ENCODE data around the gene SZRD1. TPM values are rescaled to one million over a fixed set of nuclear protein-coding genes. Genes with fewer than 3 reads are reported as not detected.
A peak's percentile ranks its signal among the peaks of the same experiment; 100 is the strongest.

Gene SZRD1
- total RNA-seq, 1 experiment from 2014 or later = 113 TPM

- H3K27me3 Mint-ChIP-seq (ENCODE audit: low read depth) = no peaks in the 10 kb centered on the region
- no peak for TF ChIP-seq NFE2L1 (CRISPR knock-in tag; IDR thresholded peaks at IDR 0.05)
- TF ChIP-seq NR1H2 (CRISPR knock-in tag; IDR thresholded peaks at IDR 0.05) = no peak
- no peak for TF ChIP-seq FOXP1 (CRISPR knock-in tag; IDR thresholded peaks at IDR 0.05; ENCODE audit: borderline replicate concordance)
- TF ChIP-seq ELF4 (CRISPR knock-in tag; IDR thresholded peaks at IDR 0.05; ENCODE audit: low read depth) = no peak
- no peak for TF ChIP-seq CREB1 (CRISPR knock-in tag; IDR thresholded peaks at IDR 0.05)
- TF ChIP-seq, protein P1, sequence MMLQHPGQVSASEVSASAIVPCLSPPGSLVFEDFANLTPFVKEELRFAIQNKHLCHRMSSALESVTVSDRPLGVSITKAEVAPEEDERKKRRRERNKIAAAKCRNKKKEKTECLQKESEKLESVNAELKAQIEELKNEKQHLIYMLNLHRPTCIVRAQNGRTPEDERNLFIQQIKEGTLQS (CRISPR knock-in tag; conservative IDR thresholded peaks at IDR 0.05) = no peak
- no peak for TF ChIP-seq GRHL2 (CRISPR knock-in tag; IDR thresholded peaks at IDR 0.05; ENCODE audit: insufficient replicate concordance, severe bottlenecking)
- TF ChIP-seq NR3C1 (CRISPR knock-in tag; conservative IDR thresholded peaks at IDR 0.05; ENCODE audit: low read depth) = no peak
- TF ChIP-seq NFYB (CRISPR knock-in tag; conservative IDR thresholded peaks at IDR 0.05; ENCODE audit: low read depth) = no peak
- TF ChIP-seq E2F1 (CRISPR knock-in tag; IDR thresholded peaks at IDR 0.05) = no peak
- no peak for TF ChIP-seq CREM (CRISPR knock-in tag; IDR thresholded peaks at IDR 0.05)
- TF ChIP-seq, protein P2, sequence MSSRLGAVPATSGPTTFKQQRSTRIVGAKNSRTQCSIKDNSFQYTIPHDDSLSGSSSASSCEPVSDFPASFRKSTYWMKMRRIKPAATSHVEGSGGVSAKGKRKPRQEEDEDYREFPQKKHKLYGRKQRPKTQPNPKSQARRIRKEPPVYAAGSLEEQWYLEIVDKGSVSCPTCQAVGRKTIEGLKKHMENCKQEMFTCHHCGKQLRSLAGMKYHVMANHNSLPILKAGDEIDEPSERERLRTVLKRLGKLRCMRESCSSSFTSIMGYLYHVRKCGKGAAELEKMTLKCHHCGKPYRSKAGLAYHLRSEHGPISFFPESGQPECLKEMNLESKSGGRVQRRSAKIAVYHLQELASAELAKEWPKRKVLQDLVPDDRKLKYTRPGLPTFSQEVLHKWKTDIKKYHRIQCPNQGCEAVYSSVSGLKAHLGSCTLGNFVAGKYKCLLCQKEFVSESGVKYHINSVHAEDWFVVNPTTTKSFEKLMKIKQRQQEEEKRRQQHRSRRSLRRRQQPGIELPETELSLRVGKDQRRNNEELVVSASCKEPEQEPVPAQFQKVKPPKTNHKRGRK (CRISPR knock-in tag; IDR thresholded peaks at IDR 0.05; ENCODE audit: borderline replicate concordance) = no peak
- no peak for TF ChIP-seq FOXJ3 (CRISPR knock-in tag; IDR thresholded peaks at IDR 0.05; ENCODE audit: borderline replicate concordance)
- no peak for TF ChIP-seq OVOL2 (CRISPR knock-in tag; IDR thresholded peaks at IDR 0.05; ENCODE audit: borderline replicate concordance)
- TF ChIP-seq GTF2I (CRISPR knock-in tag; conservative IDR thresholded peaks at IDR 0.05) = no peak
- TF ChIP-seq, protein P3, sequence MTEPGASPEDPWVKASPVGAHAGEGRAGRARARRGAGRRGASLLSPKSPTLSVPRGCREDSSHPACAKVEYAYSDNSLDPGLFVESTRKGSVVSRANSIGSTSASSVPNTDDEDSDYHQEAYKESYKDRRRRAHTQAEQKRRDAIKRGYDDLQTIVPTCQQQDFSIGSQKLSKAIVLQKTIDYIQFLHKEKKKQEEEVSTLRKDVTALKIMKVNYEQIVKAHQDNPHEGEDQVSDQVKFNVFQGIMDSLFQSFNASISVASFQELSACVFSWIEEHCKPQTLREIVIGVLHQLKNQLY (CRISPR knock-in tag; IDR thresholded peaks at IDR 0.05) = no peak
- TF ChIP-seq, protein P4, sequence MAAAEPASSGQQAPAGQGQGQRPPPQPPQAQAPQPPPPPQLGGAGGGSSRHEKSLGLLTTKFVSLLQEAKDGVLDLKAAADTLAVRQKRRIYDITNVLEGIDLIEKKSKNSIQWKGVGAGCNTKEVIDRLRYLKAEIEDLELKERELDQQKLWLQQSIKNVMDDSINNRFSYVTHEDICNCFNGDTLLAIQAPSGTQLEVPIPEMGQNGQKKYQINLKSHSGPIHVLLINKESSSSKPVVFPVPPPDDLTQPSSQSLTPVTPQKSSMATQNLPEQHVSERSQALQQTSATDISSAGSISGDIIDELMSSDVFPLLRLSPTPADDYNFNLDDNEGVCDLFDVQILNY (CRISPR knock-in tag; IDR thresholded peaks at IDR 0.05) = no peak
- no peak overlapping the region for H3K4me3 Mint-ChIP-seq
- H3K36me3 Mint-ChIP-seq = peaks cover 17% of the 10 kb centered on the region
- H3K9me3 Mint-ChIP-seq = no peaks in the 10 kb centered on the region
- DNase-seq (ENCODE audit: low spot score) (no peak), ATAC-seq (no peak)
- H3K27ac Mint-ChIP-seq = no peak overlapping the region
- POLR2A ChIA-PET = interaction anchor here (0.6 kb wide), 2 partner anchors 23 to 296 kb away, joined by 6 to 7 read pairs; no protein-coding TSS in a partner anchor
- CTCF ChIA-PET = interaction anchor here (0.5 kb wide), 1 partner anchor 503 kb away, joined by 3 read pairs; no protein-coding TSS in a partner anchor
- no peaks in the 10 kb centered on the region for H3K4me1 Mint-ChIP-seq
Measured at GRCh38 chr1:16318555-16318954, 48.5 kb upstream of the SZRD1 start.

GRCh38 chr1:16321176-16321867, 45.7 kb upstream of the SZRD1 start:
- Mint-ChIP-seq H3K4me3 (no peak overlapping the region), H3K27ac (0 out of 2 replicates have a peak overlapping the region, but pooled peaks have one; percentile 17), H3K9me3 (no peaks in the 10 kb centered on the region), H3K27me3 (ENCODE audit: low read depth) (no peaks in the 10 kb centered on the region), H3K4me1 (no peaks in the 10 kb centered on the region), H3K36me3 (no peaks in the 10 kb centered on the region)
- ATAC-seq (no peak), DNase-seq (ENCODE audit: low spot score) (no peak)
- CTCF ChIA-PET = no interaction called here
- TF ChIP-seq E2F4 (CRISPR knock-in tag; IDR thresholded peaks at IDR 0.05; ENCODE audit: borderline replicate concordance, low read depth) = no peak
- TF ChIP-seq IRF2 (CRISPR knock-in tag; IDR thresholded peaks at IDR 0.05; ENCODE audit: borderline replicate concordance, low read depth) = no peak
- TF ChIP-seq ESRRA (CRISPR knock-in tag; IDR thresholded peaks at IDR 0.05; ENCODE audit: borderline replicate concordance) = no peak
- TF ChIP-seq, protein P1 (CRISPR knock-in tag; conservative IDR thresholded peaks at IDR 0.05) = no peak
- no peak for TF ChIP-seq FOXP1 (CRISPR knock-in tag; IDR thresholded peaks at IDR 0.05; ENCODE audit: borderline replicate concordance)
- TF ChIP-seq, protein P5, sequence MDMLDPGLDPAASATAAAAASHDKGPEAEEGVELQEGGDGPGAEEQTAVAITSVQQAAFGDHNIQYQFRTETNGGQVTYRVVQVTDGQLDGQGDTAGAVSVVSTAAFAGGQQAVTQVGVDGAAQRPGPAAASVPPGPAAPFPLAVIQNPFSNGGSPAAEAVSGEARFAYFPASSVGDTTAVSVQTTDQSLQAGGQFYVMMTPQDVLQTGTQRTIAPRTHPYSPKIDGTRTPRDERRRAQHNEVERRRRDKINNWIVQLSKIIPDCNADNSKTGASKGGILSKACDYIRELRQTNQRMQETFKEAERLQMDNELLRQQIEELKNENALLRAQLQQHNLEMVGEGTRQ (CRISPR knock-in tag; IDR thresholded peaks at IDR 0.05) = no peak
- no peak for TF ChIP-seq PRDM15 (CRISPR knock-in tag; IDR thresholded peaks at IDR 0.05)
- POLR2A ChIA-PET = no interaction called here

Measured in WTC11 (cell line).